Peyer's patch (tissue), 4 donors: ENCODE results near the gene TRIO. TPM values are rescaled to one million over a fixed set of nuclear protein-coding genes. Genes with fewer than 3 reads are reported as not detected.

Experiments used
- DNase-seq, 3 donors: peaks; one replicate each; pipeline ENCODE4 v3.0.0-alpha.2; 2017 to 2019
- H3K27ac ChIP-seq, 4 donors: fragments of 200-600 bp; sonication (generic); one replicate each; pipeline ENCODE4 v1.5.1; 2016 to 2019
- H3K27me3 ChIP-seq, 2 donors: fragments of 200-600 bp; sonication (generic); one replicate each; pipeline ENCODE4 v1.5.1; 2019
- H3K36me3 ChIP-seq, 3 donors: fragments of 200-600 bp; sonication (generic); one replicate each; pipeline ENCODE4 v1.5.1; 2016 to 2019
- H3K4me1 ChIP-seq, 4 donors: fragments of 200-600 bp; sonication (generic); one replicate each; pipeline ENCODE4 v1.5.1; 2016 to 2019
- H3K4me3 ChIP-seq, 4 donors: fragments of 200-600 bp; sonication (generic); 1 replicate in 3 of 4; 2 replicates in 1 of 4; pipeline ENCODE4 v1.5.1; 2016 to 2019; ENCODE audit warnings: mild to moderate bottlenecking in 1 of 4
- H3K9me3 ChIP-seq, 4 donors: fragments of 200-600 bp; sonication (generic); one replicate each; pipeline ENCODE4 v1.5.1; 2016 to 2019; ENCODE audit warnings: mild to moderate bottlenecking in 1 of 4
- CTCF ChIP-seq, 6 experiments: fragments of 450-650 bp in 4 of 6; fragments of 200-600 bp in 2 of 6; sonication (generic) in 1 of 6; IDR thresholded peaks; one replicate each; pipeline ENCODE4 v1.5.1; 2017 to 2019; ENCODE audit warnings: antibody characterized with exemption in 6 of 6, mild to moderate bottlenecking in 3 of 6, moderate library complexity in 1 of 6
- POLR2A ChIP-seq, 2 donors: fragments of 450-650 bp; IDR thresholded peaks; one replicate each; pipeline ENCODE4 v1.5.1; 2017; ENCODE audit warnings: antibody characterized with exemption in 2 of 2, mild to moderate bottlenecking in 2 of 2, moderate library complexity in 2 of 2
- total RNA-seq, 4 donors: library from RNA; depleted of rRNA; stranded (reverse); fragments of >200 nt; gene quantifications; one replicate each; pipeline ENCODE4 v1.1.0, GENCODE V29; 2016

Gene TRIO
- total RNA-seq, 4 donors from 2014 or later: 171 to 456 (median 340) TPM

DNA sequence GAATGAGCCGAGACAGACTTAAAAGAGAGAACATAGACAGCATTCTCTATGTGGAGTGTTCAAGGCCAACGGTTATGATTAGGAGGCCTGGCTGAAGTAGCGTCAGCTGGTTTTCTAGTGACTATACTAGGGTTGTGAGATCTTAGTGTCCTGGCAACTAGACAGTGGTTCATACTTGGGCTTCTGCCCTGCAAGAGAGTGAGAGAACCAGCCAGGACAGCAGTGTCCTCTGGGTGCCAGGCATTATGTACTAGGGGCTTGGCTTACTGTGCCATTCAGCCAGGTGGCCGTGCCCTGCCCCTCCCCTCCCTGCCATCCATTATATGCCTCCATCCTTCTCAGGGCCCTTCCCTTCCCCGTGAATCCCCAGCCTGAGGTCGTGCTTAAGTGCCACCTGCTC lies 56.8 kb downstream of the TRIO start:
- H3K27ac ChIP-seq: peak overlapping the region in 2 of 4 donors; percentile 3 to 21
- no peaks in the 10 kb centered on the region for H3K9me3 ChIP-seq
- peaks cover 0 to 29% (median 5%) of the 10 kb centered on the region in 4 donors for H3K4me1 ChIP-seq
- no peak for TF ChIP-seq CTCF (IDR thresholded peaks at IDR 0.05)
- no peaks in the 10 kb centered on the region for H3K27me3 ChIP-seq
- no peak overlapping the region for H3K4me3 ChIP-seq
- no peak for DNase-seq
- no peaks in the 10 kb centered on the region for H3K36me3 ChIP-seq

GRCh38 chr5:14200312-14200990 lies 57.3 kb downstream of the TRIO start:
- no peaks in the 10 kb centered on the region for H3K9me3 ChIP-seq
- H3K27ac ChIP-seq: peak overlapping the region in 1 of 4 donors; percentile 21
- H3K36me3 ChIP-seq: no peaks in the 10 kb centered on the region
- peaks cover 0 to 35% (median 5%) of the 10 kb centered on the region in 4 donors for H3K4me1 ChIP-seq
- TF ChIP-seq CTCF (IDR thresholded peaks at IDR 0.05): no peak
- TF ChIP-seq POLR2A (IDR thresholded peaks at IDR 0.05): no peak
- DNase-seq: no peak
- H3K27me3 ChIP-seq: no peaks in the 10 kb centered on the region
- no peak overlapping the region for H3K4me3 ChIP-seq

- H3K27me3 ChIP-seq: no peaks in the 10 kb centered on the region
- no peaks in the 10 kb centered on the region for H3K9me3 ChIP-seq
- peaks cover 0 to 44% (median 6%) of the 10 kb centered on the region in 4 donors for H3K4me1 ChIP-seq
- no peak for TF ChIP-seq CTCF (IDR thresholded peaks at IDR 0.05)
- no peak for TF ChIP-seq POLR2A (IDR thresholded peaks at IDR 0.05)
- H3K36me3 ChIP-seq: no peaks in the 10 kb centered on the region
- no peak overlapping the region for H3K4me3 ChIP-seq
- H3K27ac ChIP-seq: peak overlapping the region in 1 of 4 donors; percentile 19
- no peak for DNase-seq
Observed at GRCh38 chr5:14201325-14202045, 58.3 kb downstream of the TRIO start.

GRCh38 chr5:14202462-14202861 lies 59.3 kb downstream of the TRIO start:
- H3K27ac ChIP-seq: peak overlapping the region in 3 of 4 donors; percentile 2 to 34 (median 2)
- H3K4me3 ChIP-seq: no peak overlapping the region
- no peak for DNase-seq
- TF ChIP-seq POLR2A (IDR thresholded peaks at IDR 0.05) (no peak), CTCF (IDR thresholded peaks at IDR 0.05) (no peak)
- peaks cover 0 to 46% (median 9%) of the 10 kb centered on the region in 4 donors for H3K4me1 ChIP-seq
- H3K9me3 ChIP-seq: no peaks in the 10 kb centered on the region
- H3K27me3 ChIP-seq: no peaks in the 10 kb centered on the region
- no peaks in the 10 kb centered on the region for H3K36me3 ChIP-seq

DNA sequence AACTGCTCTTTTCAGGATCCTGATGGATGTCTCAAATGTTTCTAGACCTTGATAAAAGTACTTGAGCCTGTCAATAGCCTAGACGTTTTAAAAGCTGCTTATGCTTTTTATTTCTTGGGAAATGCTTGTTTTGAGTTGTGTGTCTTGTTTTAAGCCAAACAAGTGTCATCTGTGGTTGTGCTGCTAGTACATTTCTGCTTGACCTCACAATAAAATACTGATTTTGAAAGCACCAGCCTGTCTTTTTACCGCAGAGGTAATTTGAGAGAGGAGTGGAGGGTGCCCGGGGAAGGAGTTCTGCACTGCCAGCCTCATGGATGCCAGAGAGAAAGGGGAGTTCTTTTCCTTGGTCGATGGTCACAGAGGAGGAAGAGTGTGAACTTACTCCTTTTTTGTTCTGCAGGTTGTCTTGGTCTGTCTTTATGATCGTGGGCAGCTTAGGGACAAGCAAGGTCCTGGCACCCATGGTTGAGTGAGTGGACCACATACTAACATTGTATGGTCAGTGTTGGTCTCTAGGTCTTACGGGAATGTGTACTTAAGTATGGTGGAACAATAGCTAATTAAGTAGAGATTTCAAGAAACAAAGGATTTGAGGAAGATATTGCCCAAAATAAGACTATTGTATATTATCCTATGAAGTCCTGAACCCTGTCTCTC lies 61.0 kb downstream of the TRIO start:
- Histone ChIP-seq H3K9me3 (no peaks in the 10 kb centered on the region), H3K27me3 (no peaks in the 10 kb centered on the region), H3K27ac (peak overlapping the region; percentile 38 to 79 (median 60)), H3K36me3 (no peaks in the 10 kb centered on the region), H3K4me3 (peak overlapping the region in 1 of 4 donors; percentile 5), H3K4me1 (peaks cover 0 to 58% (median 12%) of the 10 kb centered on the region in 4 donors)
- TF ChIP-seq POLR2A (IDR thresholded peaks at IDR 0.05): no peak
- no peak for TF ChIP-seq CTCF (IDR thresholded peaks at IDR 0.05)
- DNase-seq: no peak
